Aorta (tissue), 5 donors: ENCODE data around the gene POTEG. TPM values are rescaled to one million over a fixed set of nuclear protein-coding genes. Genes with fewer than 3 reads are reported as not detected.
"Not testable (repeated sequence)": the region's sequence is repeated elsewhere in the genome, so short reads cannot be mapped to it uniquely, and the experiment has no call there.

Experiments used
- ATAC-seq: fragments of 200-7000 bp; cut with Tn5 transposase; one replicate; pipeline ENCODE4 v1.9.1; 2022; ENCODE audit warnings: moderate library complexity; ENCODE audit not compliant: low FRiP score
- DNase-seq, 2 donors: peaks; one replicate each; pipeline ENCODE4 v3.0.0-alpha.2; 2020
- H3K27ac ChIP-seq, 2 donors: one replicate each; pipeline ENCODE4 v1.5.1; 2013; ENCODE audit warnings: low read length in 2 of 2, mild to moderate bottlenecking in 2 of 2, moderate library complexity in 2 of 2, control low read depth in 1 of 2, inconsistent platforms in 1 of 2, low read depth in 1 of 2
- H3K27me3 ChIP-seq, 2 donors: one replicate each; pipeline ENCODE4 v1.6.1; 2013; ENCODE audit warnings: control low read depth in 1 of 2, low read length in 1 of 2, mild to moderate bottlenecking in 1 of 2, moderate library complexity in 1 of 2; ENCODE audit not compliant: insufficient read depth in 2 of 2, control insufficient read depth in 1 of 2
- H3K36me3 ChIP-seq, 2 donors: one replicate each; pipeline ENCODE4 v1.6.1; 2013; ENCODE audit warnings: control low read depth in 1 of 2, low read length in 1 of 2, mild to moderate bottlenecking in 1 of 2; ENCODE audit not compliant: insufficient read depth in 2 of 2, control insufficient read depth in 1 of 2
- H3K4me1 ChIP-seq, 2 donors: one replicate each; pipeline ENCODE4 v1.6.1; 2013; ENCODE audit warnings: low read length in 2 of 2, control low read depth in 1 of 2, mild to moderate bottlenecking in 1 of 2, moderate library complexity in 1 of 2; ENCODE audit not compliant: insufficient read depth in 2 of 2, control insufficient read depth in 1 of 2
- H3K4me3 ChIP-seq, 2 donors: one replicate each; pipeline ENCODE4 v1.5.1; 2013; ENCODE audit warnings: low read length in 2 of 2, control low read depth in 1 of 2, mild to moderate bottlenecking in 1 of 2
- H3K9me3 ChIP-seq: one replicate; pipeline ENCODE4 v1.6.1; 2013; ENCODE audit warnings: mild to moderate bottlenecking, low read length; ENCODE audit not compliant: control insufficient read depth
- WGBS, 2 donors: extraction: QIAGEN DNeasy Blood & Tissue Kit; methylation state at CpG; one replicate each; pipeline ENCODE4 v1.1.7; 2013; 5-methylcytosine and 5-hydroxymethylcytosine counted together
- intact Hi-C, 2 donors: fragments of 100-400 bp; cut with DNase I; formaldehyde crosslinking; loops; one replicate each; pipeline versions ENCODE4 v1.14.2 to v1.15.0; 2022
- long read RNA-seq, 2 donors: library from polyadenylated mRNA; unstranded; transcript quantifications; one replicate each; pipeline ENCODE4 v2.0.0, GENCODE V29; 2020 to 2021
- polyA plus RNA-seq, 2 donors: library from polyadenylated mRNA; stranded (reverse); fragments of 200-250 nt; gene quantifications; one replicate each; pipeline ENCODE4 v1.2.3, GENCODE V29; 2013
- total RNA-seq, 2 donors: library from RNA; stranded (reverse); fragmentation: NEBNext Ultra II Directional; extraction: Animal tissue kit (Norgen Biotek cat#: 25700); gene quantifications; one replicate each; pipeline ENCODE4 v1.2.1, GENCODE V29; 2021
- donor health status: healthy with polysubstance abuse.
- donor health status: Bipolar disorder and iron deficiency.
- donor health status: DM: no; HTN: no; CAD: no.
- donor health status: DM: no; HTN: no; CAD: no.
- donor health status: DM: yes; HTN: yes; CAD: no.

Gene POTEG
- total RNA-seq (not detected), polyA plus RNA-seq (not detected)
- long read RNA-seq, donor 1, result 0 reads
- long read RNA-seq, donor 2, result 0 reads

- DNase-seq, H3K4me1 ChIP-seq, H3K9me3 ChIP-seq, H3K36me3 ChIP-seq, H3K27ac ChIP-seq, H3K27me3 ChIP-seq, intact Hi-C loops, ATAC-seq, H3K4me3 ChIP-seq: not testable (repeated sequence)
- WGBS, 2 donors, result 80 to 82% methylated on average over 1 to 2 of the region's 12 CpGs
Measured at GRCh38 chr14:19434241-19434640, at the start of gene POTEG. Gene POTEG (minus strand): TSS chr14:19434341. CDS start chr14:19434289, 52 bp downstream.

DNA sequence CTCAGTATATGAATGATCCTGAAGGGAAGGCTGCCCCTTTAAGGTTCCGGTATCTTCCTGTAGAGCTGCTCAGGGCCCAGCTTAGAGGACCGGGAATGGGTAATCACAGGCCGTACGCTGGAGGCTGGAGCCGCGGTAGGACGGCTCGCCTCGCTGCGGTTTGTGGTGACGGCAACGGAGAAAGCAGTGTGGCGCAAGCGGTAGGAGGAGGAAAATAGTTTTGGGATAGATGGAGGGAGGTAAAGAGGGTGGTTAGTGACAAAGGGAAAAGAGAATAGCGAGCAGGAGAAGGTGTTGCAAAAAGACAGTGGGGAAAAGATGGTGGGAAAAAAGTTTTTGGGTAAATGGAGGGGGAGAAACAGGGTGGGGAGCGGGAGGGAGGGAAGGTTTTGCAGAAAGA is 48.0 kb upstream of the POTEG start:
- H3K4me3 ChIP-seq, H3K9me3 ChIP-seq, DNase-seq, ATAC-seq, H3K27ac ChIP-seq, intact Hi-C loops, H3K4me1 ChIP-seq, H3K36me3 ChIP-seq, H3K27me3 ChIP-seq: not testable (repeated sequence)
- WGBS, 2 donors, result 87% methylated on average over 10 of the region's 16 CpGs; no CpG with 5 or more reads in 1 of the 2 donors

GRCh38 chr14:19481421-19481820 is 47.3 kb upstream of the POTEG start:
- H3K4me1 ChIP-seq, H3K27ac ChIP-seq, H3K36me3 ChIP-seq, H3K4me3 ChIP-seq, intact Hi-C loops, DNase-seq, H3K9me3 ChIP-seq, ATAC-seq, H3K27me3 ChIP-seq: not testable (repeated sequence)
- WGBS, 2 donors, result 50 to 75% methylated on average over 1 to 6 of the region's 16 CpGs

GRCh38 chr14:19480491-19480890 is 46.4 kb upstream of the POTEG start:
- 79 to 84% methylated on average over 2 of the region's 5 CpGs for WGBS, 2 donors
- peak; percentile 33 for ATAC-seq

DNA sequence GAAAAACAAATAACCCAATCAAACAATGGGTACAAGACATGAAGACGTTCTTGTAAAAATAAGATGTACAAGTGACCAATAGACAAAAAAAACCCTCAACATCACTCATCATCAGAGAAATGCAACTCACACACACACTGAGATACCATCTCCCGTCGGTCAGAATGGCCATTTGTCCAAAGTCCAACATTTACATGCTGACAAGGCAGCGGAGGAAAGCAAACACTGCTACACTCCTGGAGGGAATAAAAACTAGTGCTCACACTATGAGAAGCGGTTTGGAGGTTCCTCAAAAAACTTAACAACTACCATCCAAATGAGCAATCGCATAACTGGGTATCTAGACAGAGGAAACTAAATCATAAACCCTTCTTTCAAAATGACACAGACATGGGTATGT is 11.6 kb upstream of the POTEG start:
- intact Hi-C loops, result not testable (repeated sequence)

More at GRCh38 chr14:19480491-19480890, 46.4 kb upstream of the POTEG start:
- H3K4me3 ChIP-seq, H3K36me3 ChIP-seq, DNase-seq, H3K27me3 ChIP-seq, intact Hi-C loops, H3K4me1 ChIP-seq, H3K27ac ChIP-seq, H3K9me3 ChIP-seq: not testable (repeated sequence)

DNA sequence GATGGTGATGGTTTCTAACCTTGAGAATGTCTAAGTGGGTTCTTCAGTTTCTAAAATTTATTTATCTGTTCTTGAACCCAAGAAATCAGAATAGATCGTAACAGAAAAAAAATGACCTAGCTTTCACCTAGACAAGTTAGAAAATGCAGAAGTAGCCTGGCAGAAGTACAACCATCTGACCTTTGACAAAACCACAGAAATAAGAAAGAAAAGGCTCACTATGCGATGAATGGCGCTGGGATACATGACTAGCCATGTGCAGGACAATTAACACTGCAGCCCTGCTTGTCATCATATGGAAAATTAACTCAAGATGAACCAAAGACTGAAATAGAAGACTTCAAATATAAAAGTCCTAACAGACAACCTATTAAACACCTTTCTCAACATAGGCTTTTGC is 5.7 kb upstream of the POTEG start:
- WGBS, 2 donors, result 50 to 66% methylated on average over 2 of the region's 3 CpGs
- H3K27ac ChIP-seq, ATAC-seq, intact Hi-C loops, H3K27me3 ChIP-seq, H3K9me3 ChIP-seq, DNase-seq, H3K36me3 ChIP-seq, H3K4me3 ChIP-seq, H3K4me1 ChIP-seq: not testable (repeated sequence)

More for the DNA sequence above, 11.6 kb upstream of the POTEG start:
- not testable (repeated sequence) for H3K36me3 ChIP-seq, ATAC-seq, H3K4me3 ChIP-seq, DNase-seq, H3K27ac ChIP-seq, H3K27me3 ChIP-seq, H3K4me1 ChIP-seq, H3K9me3 ChIP-seq
- WGBS, 2 donors, result 57 to 69% methylated on average over 6 of the region's 6 CpGs

DNA sequence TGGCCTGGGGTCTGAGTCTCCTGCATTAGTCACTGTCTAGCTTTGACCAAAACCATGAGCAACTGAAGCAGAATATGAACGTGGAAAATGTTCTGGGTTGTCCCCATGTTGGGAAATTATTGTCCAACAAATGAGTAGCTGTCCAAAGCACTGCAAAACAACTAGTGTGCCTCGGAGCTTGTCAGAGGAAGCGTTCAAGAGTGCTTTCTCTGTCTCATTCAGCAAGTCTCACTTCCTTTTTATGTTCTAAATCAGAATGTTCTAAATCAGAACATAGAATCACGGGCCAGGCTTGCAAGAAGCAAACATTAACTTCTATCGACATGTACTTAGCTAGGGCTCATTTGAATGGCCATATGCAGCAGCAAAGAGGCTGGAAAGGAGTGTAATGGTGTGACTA is 5.1 kb upstream of the POTEG start:
- H3K27ac ChIP-seq, ATAC-seq, H3K9me3 ChIP-seq, H3K4me3 ChIP-seq, H3K36me3 ChIP-seq, H3K4me1 ChIP-seq, H3K27me3 ChIP-seq, DNase-seq, intact Hi-C loops: not testable (repeated sequence)
- WGBS, 2 donors, result 8% methylated on average over 3 of the region's 5 CpGs

- intact Hi-C loops, H3K27ac ChIP-seq, H3K4me1 ChIP-seq, DNase-seq, H3K36me3 ChIP-seq, H3K9me3 ChIP-seq, H3K4me3 ChIP-seq, H3K27me3 ChIP-seq: not testable (repeated sequence)
- WGBS, 2 donors, result 32% methylated on average over 1 of the region's 1 CpG; no CpG with 5 or more reads in 1 of the 2 donors
- ATAC-seq, result peak; percentile 38
Measured at GRCh38 chr14:19437126-19437443, 2.9 kb upstream of the POTEG start.

DNA sequence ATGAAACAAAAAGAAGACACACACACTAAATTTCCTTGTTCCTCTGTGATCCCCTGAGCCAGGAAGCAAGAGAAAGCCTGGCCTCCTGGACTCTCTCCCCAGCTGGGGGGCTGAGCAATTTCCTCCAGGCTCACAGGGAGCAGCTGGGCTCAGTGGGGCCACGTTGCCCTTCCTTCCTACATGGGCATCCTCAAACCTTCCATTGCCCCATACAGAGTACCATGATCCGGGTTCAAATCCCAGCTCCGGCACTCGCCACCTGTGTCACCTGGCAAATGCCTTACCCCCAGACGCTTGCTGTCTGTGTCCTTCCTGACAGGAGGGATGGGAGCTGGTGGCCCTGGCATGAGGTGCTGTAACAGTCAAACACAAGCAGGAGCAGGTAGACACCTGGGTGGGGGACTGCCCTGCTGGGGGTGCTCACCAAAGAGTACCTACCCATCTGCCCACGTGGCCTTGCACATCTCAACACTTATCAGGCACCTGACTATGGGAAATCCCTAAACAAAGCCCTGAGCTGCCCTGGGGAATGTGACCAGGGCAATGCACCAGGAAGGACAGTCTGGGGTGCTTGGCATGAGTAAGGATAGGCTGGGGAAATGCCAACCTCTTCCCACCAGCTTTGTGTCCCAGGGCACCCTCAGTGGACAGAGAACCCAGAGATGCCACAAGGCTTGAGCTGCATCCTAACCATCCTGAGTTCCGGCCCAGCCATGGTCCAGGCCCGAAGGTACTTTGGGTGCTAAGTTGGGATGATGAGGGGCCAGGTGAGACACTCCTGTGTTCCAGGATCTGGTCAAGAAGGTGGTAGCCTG is 2.4 kb upstream of the POTEG start:
- H3K9me3 ChIP-seq, H3K27me3 ChIP-seq, DNase-seq, H3K27ac ChIP-seq, intact Hi-C loops, H3K36me3 ChIP-seq, H3K4me1 ChIP-seq, H3K4me3 ChIP-seq: not testable (repeated sequence)
- peak; percentile 44 for ATAC-seq
- WGBS, 2 donors, result 60 to 65% methylated on average over 2 of the region's 8 CpGs
